MM.1S (cell line): ENCODE data around the gene NCCRP1.

ENCODE experiments used
- DNase-seq: peaks from one replicate; pipeline ENCODE4 v3.0.0-alpha.2; 2015
- H2AFZ ChIP-seq: fragments of 300-600 bp; sonication (generic); 2 replicates; pipeline ENCODE4 v1.6.0; 2016; ENCODE audit warnings: antibody characterized with exemption, low read length
- H3F3A ChIP-seq: fragments of 300-600 bp; sonication (generic); 2 replicates; pipeline ENCODE4 v1.6.1; 2016; ENCODE audit warnings: mild to moderate bottlenecking, antibody characterized with exemption, low read length, moderate library complexity, mixed read lengths; ENCODE audit not compliant: insufficient read depth
- H3K27ac ChIP-seq: fragments of 300-600 bp; sonication (generic); 2 replicates; pipeline ENCODE4 v1.5.1; 2016; ENCODE audit warnings: mild to moderate bottlenecking, low read length
- H3K27me3 ChIP-seq: fragments of 300-600 bp; sonication (generic); replicated peaks from 2 replicates; pipeline ENCODE4 v1.6.0; 2016; ENCODE audit warnings: low read length; ENCODE audit not compliant: insufficient read depth
- H3K36me3 ChIP-seq: fragments of 300-600 bp; sonication (generic); replicated peaks from 2 replicates; pipeline ENCODE4 v1.6.1; 2016; ENCODE audit warnings: mild to moderate bottlenecking, low read length, mixed read lengths; ENCODE audit not compliant: insufficient read depth
- H3K4me1 ChIP-seq: fragments of 300-600 bp; sonication (generic); 2 replicates; pipeline ENCODE4 v1.6.1; 2016; ENCODE audit warnings: low read length, mixed read lengths
- H3K4me2 ChIP-seq: fragments of 300-600 bp; sonication (generic); 2 replicates; pipeline ENCODE4 v1.6.0; 2016; ENCODE audit warnings: low read depth, low read length
- H3K4me3 ChIP-seq: fragments of 300-600 bp; sonication (generic); 2 replicates; pipeline ENCODE4 v1.5.1; 2016; ENCODE audit warnings: low read length, mixed read lengths
- H3K79me2 ChIP-seq: fragments of 300-600 bp; sonication (generic); 2 replicates; pipeline ENCODE4 v1.6.1; 2016; ENCODE audit warnings: mixed run types, low read length, mixed read lengths
- H3K9ac ChIP-seq: fragments of 300-600 bp; sonication (generic); 2 replicates; pipeline ENCODE4 v1.6.1; 2016; ENCODE audit warnings: low read length, mixed read lengths
- H3K9me2 ChIP-seq: fragments of 300-600 bp; sonication (generic); replicated peaks from 2 replicates; pipeline ENCODE4 v1.6.1; 2016; ENCODE audit warnings: mild to moderate bottlenecking, low read length, mixed read lengths; ENCODE audit not compliant: insufficient read depth
- H3K9me3 ChIP-seq: fragments of 300-600 bp; sonication (generic); replicated peaks from 2 replicates; pipeline ENCODE4 v1.6.1; 2016; ENCODE audit warnings: mild to moderate bottlenecking, low read length, mixed read lengths; ENCODE audit not compliant: insufficient read depth
- H4K20me1 ChIP-seq: fragments of 300-600 bp; sonication (generic); 2 replicates; pipeline ENCODE4 v1.6.1; 2016; ENCODE audit warnings: mild to moderate bottlenecking, low read length, moderate library complexity, mixed read lengths; ENCODE audit not compliant: insufficient read depth
- EZH2 ChIP-seq: fragments of 300-600 bp; sonication (generic); optimal IDR thresholded peaks from 2 replicates; pipeline ENCODE3; 2017; ENCODE audit warnings: low read depth, mild to moderate bottlenecking, antibody characterized with exemption, low read length, mixed read lengths
- EZH2phosphoT487 ChIP-seq: fragments of 300-600 bp; sonication (generic); IDR thresholded peaks from 2 replicates; pipeline ENCODE4 v1.6.1; 2018; ENCODE audit warnings: antibody characterized with exemption, low read length
- TF ChIP-seq, protein P1 (sequence below): fragments of 300-600 bp; sonication (generic); IDR thresholded peaks from 2 replicates; pipeline ENCODE4 v1.5.1; 2016; ENCODE audit warnings: antibody characterized with exemption, low read length, mixed read lengths

The NCCRP1 gene

DNA sequence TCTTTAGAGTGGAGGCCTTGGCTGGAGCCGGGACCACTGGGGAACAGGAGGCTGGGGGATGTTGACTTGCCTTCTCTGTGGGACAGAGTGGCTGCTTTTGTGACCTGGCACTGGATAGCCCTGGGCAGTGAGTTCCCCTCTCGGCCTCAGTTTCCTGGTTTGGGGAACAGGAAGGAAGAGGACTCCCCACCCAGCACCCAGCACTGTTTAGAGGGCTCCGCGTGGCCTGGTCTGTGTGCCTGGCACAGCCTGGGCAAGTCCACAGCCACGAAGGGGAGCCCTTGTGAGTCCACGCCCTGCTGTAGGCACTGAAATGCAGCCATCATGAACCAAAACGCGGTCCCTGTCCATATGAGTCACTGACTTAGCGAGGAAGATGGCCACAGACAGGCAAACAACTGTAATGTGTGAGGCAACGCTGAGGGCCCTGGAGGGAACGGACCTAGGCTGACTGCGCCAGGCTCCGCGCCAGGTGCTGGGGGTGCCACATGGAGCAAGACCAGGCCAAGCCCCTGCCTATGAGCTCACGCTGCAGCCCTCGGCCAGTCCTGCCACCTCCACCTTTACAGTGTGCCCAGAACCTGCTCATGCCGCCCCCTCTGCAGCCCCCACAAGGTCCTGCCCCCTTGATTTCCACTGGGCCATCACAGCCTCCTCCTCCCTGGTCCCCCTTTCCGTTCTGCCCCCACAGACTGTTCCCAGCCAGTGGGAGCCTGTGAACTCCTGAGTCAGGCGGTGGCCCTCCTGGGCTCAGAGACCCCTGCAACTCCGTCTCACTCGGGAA, 35.7 kb upstream of the NCCRP1 start:
- Histone ChIP-seq H3K27me3 (no peaks in the 10 kb centered on the region), H3F3A (no peaks in the 10 kb centered on the region), H3K79me2 (peaks cover 8% of the 10 kb centered on the region), H3K9me3 (no peaks in the 10 kb centered on the region), H3K27ac (no peak overlapping the region), H3K9me2 (no peaks in the 10 kb centered on the region), H3K9ac (no peak overlapping the region), H3K4me3 (no peak overlapping the region), H2AFZ (no peak overlapping the region), H4K20me1 (no peaks in the 10 kb centered on the region), H3K4me2 (no peak overlapping the region), H3K36me3 (no peaks in the 10 kb centered on the region), H3K4me1 (no peaks in the 10 kb centered on the region)
- DNase-seq = no peak
- TF ChIP-seq EZH2phosphoT487 = no peak
- TF ChIP-seq, protein P1, sequence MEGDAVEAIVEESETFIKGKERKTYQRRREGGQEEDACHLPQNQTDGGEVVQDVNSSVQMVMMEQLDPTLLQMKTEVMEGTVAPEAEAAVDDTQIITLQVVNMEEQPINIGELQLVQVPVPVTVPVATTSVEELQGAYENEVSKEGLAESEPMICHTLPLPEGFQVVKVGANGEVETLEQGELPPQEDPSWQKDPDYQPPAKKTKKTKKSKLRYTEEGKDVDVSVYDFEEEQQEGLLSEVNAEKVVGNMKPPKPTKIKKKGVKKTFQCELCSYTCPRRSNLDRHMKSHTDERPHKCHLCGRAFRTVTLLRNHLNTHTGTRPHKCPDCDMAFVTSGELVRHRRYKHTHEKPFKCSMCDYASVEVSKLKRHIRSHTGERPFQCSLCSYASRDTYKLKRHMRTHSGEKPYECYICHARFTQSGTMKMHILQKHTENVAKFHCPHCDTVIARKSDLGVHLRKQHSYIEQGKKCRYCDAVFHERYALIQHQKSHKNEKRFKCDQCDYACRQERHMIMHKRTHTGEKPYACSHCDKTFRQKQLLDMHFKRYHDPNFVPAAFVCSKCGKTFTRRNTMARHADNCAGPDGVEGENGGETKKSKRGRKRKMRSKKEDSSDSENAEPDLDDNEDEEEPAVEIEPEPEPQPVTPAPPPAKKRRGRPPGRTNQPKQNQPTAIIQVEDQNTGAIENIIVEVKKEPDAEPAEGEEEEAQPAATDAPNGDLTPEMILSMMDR = no peak
- TF ChIP-seq EZH2 = no peak

DNA sequence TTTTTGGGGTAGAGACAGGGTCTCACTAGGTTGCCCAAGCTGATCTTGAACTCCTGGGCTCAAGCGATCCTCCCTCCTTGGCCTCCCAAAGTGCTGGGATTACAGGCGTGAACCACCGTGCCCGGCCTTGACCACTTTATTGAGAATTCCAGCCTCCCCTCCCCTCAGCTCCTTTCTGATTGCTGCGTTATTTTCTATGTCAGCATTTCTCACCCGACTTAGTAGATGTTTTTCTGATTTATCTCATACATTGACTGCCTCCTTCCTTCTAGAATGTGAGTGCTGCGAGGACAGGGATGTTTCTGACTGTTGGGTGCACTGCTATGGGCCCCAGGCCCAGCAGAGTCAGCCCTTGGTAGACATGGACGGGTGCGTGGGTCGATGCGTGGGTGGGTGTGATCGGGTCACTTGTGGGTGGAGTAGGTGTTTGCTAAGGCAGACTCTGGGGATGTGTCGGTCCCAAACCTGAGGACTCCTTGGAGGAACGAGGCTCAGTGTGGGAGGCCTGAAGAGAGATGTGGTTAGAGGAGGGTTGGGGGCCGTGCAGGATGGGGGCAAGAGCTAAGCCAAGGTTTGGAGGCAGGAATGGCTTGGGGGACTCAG, 34.2 kb upstream of the NCCRP1 start:
- no peaks in the 10 kb centered on the region for H3K9me3 ChIP-seq
- H3K9ac ChIP-seq = no peak overlapping the region
- peaks cover 8% of the 10 kb centered on the region for H3K79me2 ChIP-seq
- no peak overlapping the region for H2AFZ ChIP-seq
- no peaks in the 10 kb centered on the region for H3K4me1 ChIP-seq
- DNase-seq = no peak
- H3K27me3 ChIP-seq = no peaks in the 10 kb centered on the region
- no peak overlapping the region for H3K4me3 ChIP-seq
- TF ChIP-seq EZH2phosphoT487 (no peak), EZH2 (no peak)
- TF ChIP-seq, protein P1 = no peak
- H4K20me1 ChIP-seq = no peaks in the 10 kb centered on the region
- H3K36me3 ChIP-seq = no peaks in the 10 kb centered on the region
- no peak overlapping the region for H3K4me2 ChIP-seq
- H3K27ac ChIP-seq = no peak overlapping the region
- no peaks in the 10 kb centered on the region for H3F3A ChIP-seq
- H3K9me2 ChIP-seq = no peaks in the 10 kb centered on the region

DNA sequence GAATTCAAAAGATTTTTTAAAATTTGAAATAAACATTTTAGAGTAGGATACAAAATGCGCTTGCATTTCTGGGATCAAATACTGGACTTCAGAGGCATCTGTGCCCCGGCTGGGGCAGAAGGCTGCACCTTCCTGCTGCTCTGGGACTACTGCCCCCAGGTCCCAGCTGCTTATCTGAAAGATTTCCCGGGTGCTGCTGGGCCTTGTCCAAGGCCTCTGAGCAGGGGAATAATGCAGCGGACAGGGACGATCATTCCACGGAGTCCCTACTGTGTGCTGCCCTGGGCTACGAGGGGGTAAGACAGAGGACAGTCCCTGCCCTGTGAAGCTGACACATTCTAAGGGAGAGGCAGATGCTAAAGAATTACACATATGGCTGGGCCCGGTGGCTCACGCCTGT, 33.1 kb upstream of the NCCRP1 start:
- no peak overlapping the region for H3K4me3 ChIP-seq
- no peak overlapping the region for H3K4me2 ChIP-seq
- no peaks in the 10 kb centered on the region for H3K9me3 ChIP-seq
- no peaks in the 10 kb centered on the region for H3K27me3 ChIP-seq
- no peaks in the 10 kb centered on the region for H3K4me1 ChIP-seq
- peaks cover 2% of the 10 kb centered on the region; the same call in 1 of the 2 replicates for H3K79me2 ChIP-seq
- H3K27ac ChIP-seq = no peak overlapping the region
- no peaks in the 10 kb centered on the region for H3K9me2 ChIP-seq
- DNase-seq = no peak
- no peak overlapping the region for H3K9ac ChIP-seq
- no peak for TF ChIP-seq EZH2phosphoT487
- TF ChIP-seq, protein P1 = no peak
- TF ChIP-seq EZH2 = no peak
- H3F3A ChIP-seq = no peaks in the 10 kb centered on the region
- H2AFZ ChIP-seq = no peak overlapping the region
- H4K20me1 ChIP-seq = no peaks in the 10 kb centered on the region
- H3K36me3 ChIP-seq = no peaks in the 10 kb centered on the region
